NCI-H774 (cell line): ENCODE results near the gene PRPF31.

Source experiments
- DNase-seq: peaks from one replicate; lab custom pipeline; 2025; lab: John Stamatoyannopoulos, UW

Gene PRPF31

DNA sequence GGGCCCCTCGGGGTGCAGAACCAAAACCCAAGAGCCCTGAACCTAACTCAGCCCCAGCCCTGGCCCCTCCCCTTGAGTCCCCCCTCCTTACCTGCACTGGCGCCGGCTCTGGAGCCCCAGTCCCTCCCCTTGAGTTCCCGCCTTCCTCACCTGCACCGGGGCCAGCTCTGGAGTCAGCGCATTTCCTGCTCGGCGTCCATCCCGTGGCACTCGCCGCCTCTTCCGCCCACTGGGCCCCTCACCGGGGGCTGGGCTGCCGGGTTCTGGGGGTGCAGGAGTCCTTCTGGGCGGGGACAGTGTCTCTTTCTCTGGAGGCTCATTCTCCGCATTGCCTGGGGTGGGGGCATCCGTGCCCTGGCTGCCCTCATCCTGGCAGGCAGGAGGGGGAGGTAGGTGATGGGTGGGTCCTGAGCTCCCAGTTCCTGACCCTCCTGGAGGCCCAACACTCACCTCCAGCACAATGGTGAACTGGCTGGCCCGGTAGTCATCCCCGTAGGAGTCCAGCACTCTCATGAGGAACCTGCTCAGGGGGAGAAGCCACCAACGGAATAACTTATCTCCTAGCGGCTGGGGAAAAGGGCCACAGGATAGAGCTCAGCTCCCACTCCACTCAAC lies 7.6 kb upstream of the PRPF31 start:
- DNase-seq: no peak

DNA sequence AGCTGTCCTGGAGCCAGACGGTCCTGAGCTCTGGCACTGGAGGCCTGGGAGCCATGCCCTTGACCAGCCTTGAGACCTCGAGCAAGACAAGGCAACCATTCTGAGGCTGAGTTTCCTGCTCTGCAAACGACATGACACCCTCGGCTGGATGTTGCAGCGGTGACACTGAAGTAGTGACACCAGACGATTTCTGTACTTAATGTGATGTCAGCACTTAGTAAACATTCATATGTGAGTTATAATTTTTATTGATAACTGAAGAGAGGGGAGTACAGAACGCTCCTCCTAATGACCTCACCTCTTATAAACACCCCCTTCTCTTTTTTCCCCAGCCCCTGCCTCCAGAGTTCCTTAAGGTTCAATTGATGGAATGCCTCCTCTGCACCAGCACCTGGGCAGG lies 7.1 kb upstream of the PRPF31 start:
- no peak for DNase-seq

DNA sequence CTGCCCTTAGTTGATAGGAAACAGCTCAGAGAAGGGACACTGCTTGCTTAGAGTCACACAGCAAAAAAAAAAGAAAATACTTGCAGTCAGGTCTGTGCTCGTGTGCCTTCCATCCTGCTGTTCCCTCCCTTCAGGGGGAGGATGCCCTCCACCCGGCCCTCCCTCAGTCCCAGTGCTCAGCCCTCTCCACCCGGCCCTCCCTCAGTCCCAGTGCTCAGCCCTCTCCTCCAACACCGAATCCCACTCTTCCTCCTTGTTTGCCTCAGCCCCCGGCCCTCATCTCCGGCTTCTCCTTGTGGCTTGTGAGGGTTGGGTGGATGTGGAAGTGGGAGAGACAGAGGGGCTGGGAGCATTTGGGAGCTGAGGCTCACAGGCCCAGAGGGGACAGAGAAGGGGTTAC lies 5.9 kb upstream of the PRPF31 start:
- DNase-seq: no peak

DNA sequence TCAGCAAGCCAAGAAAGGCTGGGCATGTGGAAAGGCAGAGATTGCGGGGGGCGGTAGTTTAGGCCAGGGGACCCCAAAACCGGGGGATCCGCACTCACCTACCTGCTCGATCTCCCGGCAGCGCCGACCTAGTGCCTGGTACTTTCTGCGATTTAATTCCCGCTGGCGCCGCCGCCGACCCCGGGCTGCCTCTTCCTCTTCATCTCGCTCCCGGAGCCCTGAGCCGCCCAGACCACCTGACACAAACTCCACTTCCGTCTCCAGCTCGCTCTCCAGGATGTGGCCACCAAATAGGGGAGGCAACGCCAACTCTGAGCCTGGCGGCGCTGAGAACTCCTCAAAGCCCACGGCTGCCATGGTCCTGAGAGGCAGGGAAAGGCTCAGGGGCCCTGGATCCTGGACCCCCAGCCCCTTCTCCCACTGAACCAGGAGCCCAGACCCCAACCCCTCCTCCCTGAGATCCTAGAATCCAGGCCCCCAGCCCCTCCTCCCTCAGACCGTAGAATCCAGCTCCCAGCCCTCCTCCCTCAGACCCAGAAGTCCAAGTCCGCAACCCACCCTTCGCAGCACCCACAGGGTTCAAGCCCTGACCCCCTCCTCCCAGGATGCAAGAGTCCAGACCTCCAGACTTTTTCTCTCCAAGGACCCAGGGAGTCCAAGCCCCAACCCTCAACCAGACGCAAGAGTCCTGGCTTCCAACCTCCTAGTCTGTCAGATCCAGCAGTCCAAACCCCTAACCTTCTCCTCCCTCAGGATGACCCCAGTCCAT lies 1.0 kb upstream of the PRPF31 start:
- DNase-seq: peak; percentile 7

DNA sequence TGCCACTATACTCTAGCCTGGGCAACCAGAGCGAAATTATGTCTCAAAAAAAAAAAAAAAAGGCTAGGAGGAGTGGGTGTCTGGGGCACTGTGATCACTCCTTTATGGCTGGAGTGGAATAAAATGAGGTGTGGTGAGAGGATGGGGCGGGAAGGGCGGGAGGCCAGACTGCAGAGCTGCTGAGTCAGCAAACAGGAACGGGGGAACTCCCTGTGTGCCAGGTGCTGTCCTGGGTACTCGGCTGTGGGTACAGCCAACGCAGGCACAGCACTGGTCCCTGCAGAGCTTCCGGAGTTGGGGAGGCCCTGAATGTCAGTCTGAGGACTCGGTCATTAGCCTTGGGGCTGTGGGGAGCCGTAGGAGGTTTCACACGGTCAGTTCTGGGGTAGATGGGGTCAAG lies 5.7 kb downstream of the PRPF31 start:
- DNase-seq: no peak

DNA sequence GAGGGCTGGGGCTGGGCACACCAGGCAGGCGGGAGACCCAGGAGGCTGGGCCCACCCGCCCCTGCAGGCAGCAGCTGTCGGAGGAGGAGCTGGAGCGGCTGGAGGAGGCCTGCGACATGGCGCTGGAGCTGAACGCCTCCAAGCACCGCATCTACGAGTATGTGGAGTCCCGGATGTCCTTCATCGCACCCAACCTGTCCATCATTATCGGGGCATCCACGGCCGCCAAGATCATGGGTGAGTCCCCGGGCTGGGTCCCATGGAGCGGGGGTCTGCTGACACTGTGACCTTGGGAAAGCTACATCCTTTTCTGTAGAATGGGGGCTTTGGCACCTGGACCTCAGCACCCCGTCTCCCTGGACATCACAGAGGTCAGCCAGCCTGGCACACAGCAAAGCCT lies 8.1 kb downstream of the PRPF31 start:
- DNase-seq: no peak

DNA sequence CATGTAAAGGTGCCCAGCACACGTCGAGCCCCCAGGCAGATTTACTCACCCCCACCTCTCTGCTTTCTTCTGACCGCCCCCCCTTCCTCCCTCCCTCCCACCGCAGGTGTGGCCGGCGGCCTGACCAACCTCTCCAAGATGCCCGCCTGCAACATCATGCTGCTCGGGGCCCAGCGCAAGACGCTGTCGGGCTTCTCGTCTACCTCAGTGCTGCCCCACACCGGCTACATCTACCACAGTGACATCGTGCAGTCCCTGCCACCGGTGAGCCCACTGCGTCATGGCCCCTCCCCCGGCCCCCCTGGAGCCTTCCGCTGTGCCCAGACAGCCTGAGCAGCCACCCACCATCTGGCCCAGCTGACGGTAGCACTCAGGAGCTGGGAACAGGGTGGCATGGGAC lies 8.8 kb downstream of the PRPF31 start:
- DNase-seq: no peak

DNA sequence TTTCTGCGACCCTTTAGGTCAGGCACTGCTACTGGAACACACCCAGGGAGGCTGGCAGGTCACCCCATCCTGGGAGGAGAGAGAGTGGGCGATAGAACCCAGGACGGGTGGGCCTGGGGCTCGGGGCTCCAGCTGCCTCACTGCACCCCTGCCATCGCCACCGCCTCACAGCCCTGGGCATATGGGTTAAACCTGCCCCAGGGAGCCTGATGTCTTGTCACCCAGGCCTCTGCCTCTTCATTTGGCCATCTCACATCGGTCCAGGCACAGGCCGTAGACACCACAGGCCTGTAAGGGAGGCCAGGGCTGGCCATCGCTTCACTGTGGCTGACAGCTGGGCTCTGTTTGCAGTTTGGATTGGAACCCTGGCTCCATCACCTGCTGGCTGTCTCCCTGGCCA lies 10.2 kb downstream of the PRPF31 start:
- DNase-seq: no peak

DNA sequence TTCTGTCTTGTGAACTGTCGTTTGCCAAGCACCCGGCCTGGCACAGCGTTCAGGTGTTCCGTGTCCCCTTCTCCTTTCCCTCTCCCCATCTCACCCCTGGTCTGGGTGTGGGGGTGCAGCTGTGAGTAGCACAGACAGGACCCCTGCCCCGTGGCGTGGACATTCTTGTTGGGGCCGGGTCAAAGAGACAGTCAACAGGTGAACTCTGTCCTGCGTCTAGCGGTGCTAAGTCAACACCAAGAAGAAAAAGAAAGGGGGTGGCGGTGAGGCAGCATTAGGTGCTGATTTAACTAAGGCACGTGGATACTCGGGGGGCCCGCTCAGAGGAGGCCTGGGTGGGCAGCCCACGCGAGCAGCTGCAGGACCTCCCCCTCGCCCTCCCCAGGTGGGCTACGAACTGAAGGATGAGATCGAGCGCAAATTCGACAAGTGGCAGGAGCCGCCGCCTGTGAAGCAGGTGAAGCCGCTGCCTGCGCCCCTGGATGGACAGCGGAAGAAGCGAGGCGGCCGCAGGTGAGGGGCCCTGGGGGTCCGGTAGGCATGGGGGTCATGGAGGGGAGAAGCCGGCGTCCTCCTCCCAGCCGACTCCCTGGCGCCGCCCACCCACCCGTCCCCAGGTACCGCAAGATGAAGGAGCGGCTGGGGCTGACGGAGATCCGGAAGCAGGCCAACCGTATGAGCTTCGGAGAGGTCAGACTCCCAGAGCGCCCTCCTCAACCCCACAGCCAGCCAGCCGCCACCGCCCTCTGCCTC lies 12.3 kb downstream of the PRPF31 start:
- no peak for DNase-seq

DNA sequence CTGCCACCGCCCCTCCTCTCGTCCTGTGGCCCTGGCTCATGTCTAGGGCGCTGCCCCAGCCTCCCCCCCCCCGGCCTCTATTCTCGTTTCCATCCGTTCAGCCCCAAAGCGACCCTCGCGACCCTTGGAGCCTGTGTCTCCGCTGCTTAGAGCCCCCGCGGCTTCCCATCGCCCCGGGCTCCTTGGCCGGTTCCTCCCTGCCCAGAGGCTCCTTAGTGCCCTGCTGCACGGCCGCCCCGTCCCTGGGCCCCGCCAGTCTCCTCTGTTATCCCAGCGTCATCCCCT lies 12.8 kb downstream of the PRPF31 start:
- DNase-seq: no peak

DNA sequence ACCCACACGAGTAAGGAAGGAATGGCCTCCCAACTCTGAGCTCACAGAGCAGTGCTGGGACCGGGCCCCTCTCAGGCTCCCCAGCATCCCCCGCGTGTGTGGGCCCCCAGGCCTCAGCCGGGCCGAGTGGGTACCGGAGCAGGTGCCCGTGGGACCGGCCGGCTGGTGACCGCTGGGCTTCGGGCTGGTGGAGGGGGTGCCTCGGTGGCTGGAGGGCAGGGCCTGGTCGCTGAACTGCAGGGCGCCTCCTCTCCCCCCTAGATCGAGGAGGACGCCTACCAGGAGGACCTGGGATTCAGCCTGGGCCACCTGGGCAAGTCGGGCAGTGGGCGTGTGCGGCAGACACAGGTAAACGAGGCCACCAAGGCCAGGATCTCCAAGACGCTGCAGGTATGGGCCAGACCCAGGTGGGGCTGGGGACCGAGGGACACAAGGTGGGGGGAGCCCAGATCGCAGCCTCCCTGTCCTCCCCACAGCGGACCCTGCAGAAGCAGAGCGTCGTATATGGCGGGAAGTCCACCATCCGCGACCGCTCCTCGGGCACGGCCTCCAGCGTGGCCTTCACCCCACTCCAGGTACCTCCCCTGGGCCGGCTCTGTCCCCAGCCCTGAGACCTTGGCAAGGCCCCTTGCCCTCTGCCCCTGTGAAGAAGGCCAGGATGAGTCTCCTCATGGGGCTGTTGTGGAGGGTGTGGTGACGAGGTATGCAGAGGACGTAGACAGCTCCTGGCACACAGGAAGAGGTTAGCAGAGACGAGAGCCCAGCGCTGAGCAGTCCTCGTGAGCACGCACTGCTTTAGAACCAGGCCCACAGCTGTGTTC lies 13.5 kb downstream of the PRPF31 start:
- no peak for DNase-seq

DNA sequence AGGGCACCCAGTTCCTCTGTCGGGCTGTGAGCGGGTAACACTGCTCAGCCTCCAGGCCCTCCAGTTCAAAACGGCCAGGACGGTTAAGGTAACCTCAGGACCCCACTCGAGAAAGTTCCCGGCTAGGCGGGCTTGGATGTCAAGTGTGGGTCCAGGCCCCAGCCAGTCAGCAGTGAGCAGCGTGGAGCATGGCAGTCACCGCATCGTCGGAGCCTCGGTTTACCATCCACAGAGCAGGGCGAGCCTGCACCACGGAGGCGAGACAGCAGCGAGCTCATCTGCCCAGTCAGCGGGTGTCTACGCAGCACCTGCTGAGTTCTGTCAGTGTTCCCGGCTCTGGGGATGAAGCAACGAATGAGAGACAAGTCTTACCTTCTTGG lies 14.1 kb downstream of the PRPF31 start:
- no peak for DNase-seq

DNA sequence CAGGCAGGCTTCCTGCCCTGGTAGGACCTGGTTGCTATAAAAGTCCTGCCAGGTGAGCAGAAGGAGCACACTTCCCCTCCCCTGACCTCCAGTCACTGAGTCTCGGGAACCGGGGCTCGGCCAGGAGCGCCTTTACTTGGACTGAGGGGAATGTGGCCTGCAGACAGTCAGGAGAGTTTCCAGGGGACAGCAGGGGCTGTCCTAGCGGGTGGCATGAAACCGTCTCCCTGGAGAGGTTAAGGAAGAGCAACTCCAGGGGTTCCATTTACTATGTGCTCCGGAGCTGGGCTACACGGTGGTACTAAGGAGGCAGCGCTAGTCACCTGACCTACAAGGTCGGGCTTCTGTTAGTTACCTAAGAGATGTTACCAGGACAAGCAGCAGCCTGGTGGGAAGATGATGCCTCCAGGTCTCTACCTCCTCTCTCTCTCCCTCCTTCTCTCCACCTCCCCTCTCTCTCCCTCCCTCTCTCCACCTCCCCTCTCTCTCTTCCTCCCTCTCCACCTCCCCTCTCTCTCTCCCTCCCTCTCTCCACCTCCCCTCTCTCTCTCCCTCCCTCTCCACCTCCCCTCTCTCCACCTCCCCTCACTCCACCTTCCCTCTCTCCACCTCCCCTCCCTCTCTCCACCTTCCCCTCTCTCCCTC lies 17.9 kb downstream of the PRPF31 start:
- DNase-seq: peak; percentile 37

DNA sequence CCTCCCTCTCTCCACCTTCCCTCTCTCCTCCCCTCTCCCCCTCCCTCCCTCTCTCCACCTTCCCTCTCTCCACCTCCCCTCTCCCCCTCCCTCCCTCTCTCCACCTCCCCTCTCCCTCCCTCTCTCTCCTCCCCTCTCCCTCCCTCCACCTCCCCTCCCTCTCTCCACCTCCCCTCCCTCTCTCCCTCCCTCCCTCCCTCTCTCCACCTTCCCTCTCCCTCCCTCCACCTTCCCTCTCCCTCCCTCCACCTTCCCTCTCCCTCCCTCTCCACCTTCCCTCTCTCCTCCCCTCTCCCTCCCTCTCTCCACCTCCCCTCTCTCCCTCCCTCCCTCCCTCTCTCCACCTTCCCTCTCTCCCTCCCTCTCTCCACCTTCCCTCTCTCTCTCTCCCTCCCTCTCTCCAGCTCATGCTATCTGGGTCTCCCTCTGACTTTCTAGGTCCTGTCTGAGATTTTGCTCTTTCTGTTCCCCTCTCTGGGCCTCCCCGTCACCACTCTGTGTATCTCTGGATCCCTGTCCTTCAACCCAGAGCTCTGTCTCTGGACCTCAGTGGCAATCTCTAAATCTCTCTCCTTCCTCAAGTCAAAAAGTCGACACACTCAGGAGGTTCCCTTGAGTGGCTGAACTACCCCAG lies 18.5 kb downstream of the PRPF31 start:
- no peak for DNase-seq

DNA sequence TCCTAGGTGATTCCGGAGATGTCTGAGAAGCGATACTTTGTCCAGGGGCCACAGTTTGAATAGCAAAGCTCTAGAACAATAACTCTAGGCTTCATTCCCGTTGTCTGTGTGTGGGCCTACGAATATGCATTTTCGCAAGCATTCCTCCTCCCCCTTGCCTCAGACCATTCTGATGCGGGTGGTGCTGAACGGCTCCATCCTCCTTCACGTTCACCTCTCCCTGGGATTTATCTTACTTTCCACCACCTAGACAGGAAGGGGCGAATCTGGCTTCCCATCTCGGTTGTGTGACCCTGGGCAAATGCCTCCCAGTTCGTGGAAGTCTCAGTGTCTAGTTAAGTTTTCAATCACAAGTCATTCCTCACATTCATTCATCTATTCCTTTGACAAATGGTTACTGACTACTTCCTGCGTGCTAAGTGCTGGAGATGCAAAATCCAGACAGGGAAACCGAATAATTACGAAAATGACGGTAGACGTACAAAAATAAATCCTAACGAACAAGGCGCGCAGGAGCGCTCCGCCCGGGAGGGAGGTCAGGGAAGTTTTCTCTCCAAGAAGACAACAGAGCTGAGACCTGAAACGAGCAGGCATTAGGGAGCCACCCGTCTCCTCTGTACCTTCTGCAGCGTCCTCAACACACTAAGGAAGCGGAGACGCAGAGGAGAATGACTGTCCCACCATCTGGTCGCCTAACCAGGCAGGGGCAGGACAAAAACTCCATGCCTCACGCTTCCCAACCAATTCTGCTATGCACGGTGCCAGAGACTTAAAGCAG lies 20.7 kb downstream of the PRPF31 start:
- DNase-seq: no peak

DNA sequence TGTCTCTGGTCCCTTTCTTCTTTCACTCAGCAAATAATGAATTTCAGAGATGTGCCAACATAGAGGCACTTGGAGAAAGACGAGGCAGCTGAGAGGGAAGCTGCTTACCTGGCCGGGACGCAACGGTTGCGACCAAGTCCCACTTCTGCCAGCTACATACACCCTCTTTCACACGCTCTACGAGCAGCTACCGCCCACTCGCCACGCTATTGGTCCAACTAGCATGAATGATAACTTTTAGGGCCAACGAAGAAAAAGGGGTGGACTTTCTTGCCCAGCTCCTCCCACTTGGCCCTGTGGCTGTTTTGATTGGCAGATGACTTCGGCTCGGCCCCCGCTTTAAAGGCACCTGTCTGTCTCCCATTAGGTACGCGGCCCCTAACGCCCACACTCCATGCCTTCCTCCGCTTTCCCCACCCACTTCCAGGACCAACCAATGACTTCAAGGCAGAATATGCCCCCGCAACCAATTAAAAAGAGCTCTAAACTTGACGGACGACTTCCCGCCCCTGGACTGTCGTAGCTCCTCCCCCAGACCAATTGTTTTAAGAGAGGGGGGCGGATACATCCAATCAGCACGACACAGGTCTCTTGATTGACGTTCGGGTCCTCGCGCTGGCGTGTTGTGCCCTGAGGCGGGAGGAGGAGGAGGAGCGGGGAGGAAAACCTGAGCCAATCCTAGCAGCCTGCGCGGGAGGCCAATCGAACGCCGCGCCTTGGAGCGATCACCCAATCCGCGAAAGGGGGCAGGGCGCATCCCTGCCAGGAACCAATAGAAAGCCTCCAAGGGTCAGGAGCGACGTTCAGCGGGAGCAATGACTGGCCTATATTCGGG lies 21.5 kb downstream of the PRPF31 start:
- peak; percentile 100 for DNase-seq

DNA sequence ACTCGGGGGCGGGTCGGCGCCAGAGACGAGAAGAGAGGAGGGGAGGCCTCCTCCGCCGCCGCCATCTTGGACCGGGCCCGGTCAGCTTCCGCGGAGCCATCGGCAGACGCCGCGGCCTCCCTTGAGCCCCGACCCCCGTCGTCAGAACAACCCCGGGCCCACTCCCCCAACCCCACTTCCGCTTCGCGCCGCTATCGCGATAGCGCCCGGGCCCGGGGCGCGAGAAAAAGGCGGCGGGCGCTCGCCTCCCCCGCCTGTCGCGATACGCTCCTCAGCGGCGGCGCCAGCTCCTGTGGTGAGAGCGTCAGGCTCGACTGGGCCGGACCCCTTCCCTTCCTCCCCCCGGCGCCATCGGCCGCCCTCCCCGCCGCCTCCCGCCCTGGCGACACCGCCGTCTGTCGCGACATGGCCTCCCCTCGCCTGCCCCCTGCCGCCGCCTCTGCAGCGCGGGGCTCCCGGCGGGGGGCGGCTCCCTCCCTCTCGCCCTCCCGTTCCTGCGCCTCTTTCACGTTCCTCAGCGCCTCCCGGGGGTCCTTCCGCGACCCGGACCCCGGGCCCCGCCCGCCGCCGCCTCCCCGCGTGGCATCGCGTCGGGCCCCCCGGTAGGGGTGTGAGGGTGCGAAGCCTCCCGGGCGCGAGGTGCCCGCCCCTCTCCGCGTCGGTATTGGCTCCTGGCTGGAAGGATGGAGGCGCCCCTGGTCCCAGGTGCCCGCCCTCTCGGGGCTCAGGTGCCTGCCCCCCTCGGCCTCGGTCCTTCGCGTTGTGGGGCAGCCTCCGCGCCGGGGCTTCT lies 22.3 kb downstream of the PRPF31 start, which contains the start of gene CNOT3:
Gene CNOT3 (plus strand): TSS at position 64 of the 790 bp plus-strand sequence. CDS start 5,217 bp downstream, outside the sequence.
- no peak for DNase-seq

DNA sequence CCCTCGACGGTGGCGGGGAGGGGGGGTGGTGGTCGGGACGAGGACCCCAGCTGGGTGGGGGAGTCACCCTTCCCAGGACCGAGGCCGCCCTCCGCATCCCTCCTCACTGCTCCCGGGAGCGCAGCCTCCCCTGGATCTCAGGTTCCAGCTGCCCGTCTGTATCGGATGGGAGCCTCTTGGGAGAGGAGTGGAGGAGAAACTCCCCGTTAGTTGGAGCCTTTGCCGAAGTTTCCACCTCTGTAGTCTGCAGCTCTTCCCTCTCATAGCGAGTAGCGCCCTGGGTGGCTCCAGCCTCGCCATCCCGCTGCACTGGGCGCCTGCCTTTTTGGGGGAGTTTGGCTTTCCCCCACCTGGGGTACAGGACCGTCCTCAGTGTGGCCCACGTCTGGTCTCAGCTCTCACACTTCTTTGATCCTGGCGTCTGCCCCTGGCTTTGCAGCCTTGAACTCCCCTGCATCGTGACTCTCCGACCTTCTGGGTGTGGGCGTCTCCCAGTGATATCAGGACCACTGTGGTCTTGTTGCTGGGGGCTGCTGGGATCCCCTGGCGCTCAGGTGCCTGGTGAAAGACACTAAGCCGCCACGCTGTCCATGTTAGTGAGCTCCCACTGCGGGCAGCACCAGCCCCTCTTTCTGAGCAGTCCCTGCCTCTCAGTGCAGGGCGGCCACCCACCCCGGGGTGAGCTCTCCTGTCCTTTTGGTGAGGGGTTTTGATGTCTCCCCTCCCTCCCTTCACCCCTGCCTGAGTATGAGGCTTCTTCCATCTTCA lies 23.1 kb downstream of the PRPF31 start:
- DNase-seq: no peak
